ENCODE measurements around the gene DEK.
"Not testable (repeated sequence)": the region's sequence is repeated elsewhere in the genome, so short reads cannot be mapped to it uniquely, and the experiment has no call there.

Gene DEK

GRCh38 chr6:18187701-18188100, 76.6 kb downstream of the DEK start:
- no peak for DNase-seq

GRCh38 chr6:18186540-18187250, 77.6 kb downstream of the DEK start:
- DNase-seq, result no peak

GRCh38 chr6:18186033-18186432, 78.3 kb downstream of the DEK start:
- no peak for DNase-seq

GRCh38 chr6:18185624-18186023, 78.7 kb downstream of the DEK start:
- DNase-seq, result no peak

GRCh38 chr6:18183766-18184165, 80.6 kb downstream of the DEK start:
- no peak for DNase-seq

GRCh38 chr6:18182568-18182967, 81.8 kb downstream of the DEK start:
- DNase-seq, result no peak

GRCh38 chr6:18179770-18180356, 84.5 kb downstream of the DEK start:
- DNase-seq, result no peak

- DNase-seq, result no peak
These were observed 85.2 kb downstream of the DEK start for GRCh38 chr6:18178960-18179615.

- no peak for DNase-seq
These were observed 86.9 kb downstream of the DEK start for GRCh38 chr6:18177286-18177965.

GRCh38 chr6:18176198-18176597, 88.1 kb downstream of the DEK start:
- not testable (repeated sequence) for DNase-seq
